GM12874 (cell line): ENCODE results near the gene RIF1.

Experiments used
- CTCF ChIP-seq: IDR thresholded peaks from 2 replicates; pipeline ENCODE4 v1.5.1; 2011; ENCODE audit warnings: low read depth, mild to moderate bottlenecking, control low read depth, low read length, moderate library complexity; ENCODE audit not compliant: insufficient read depth

Gene RIF1

DNA sequence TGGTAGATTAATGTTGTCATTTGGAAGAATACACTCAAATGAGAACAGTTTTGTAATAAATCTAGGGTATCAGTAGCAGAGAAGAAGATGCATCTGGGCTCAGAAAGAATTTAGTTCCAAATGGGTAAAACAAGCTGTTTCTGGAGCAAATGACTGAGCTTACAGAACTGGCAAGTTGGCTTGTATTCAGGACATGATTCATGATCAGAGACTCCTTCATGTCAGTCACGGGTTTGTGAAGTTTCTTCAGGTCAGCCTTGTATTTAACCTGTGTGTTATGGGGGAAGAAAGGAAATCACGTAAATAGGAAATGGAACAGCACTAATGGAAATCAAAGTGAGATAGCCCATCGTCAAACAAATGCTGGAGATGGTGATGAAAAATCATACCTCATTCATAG is 109.1 kb downstream of the RIF1 start:
- no peak for TF ChIP-seq CTCF

- TF ChIP-seq CTCF, result no peak
Measured at GRCh38 chr2:151520976-151521375, 111.3 kb downstream of the RIF1 start.

- TF ChIP-seq CTCF, result no peak
Measured at GRCh38 chr2:151522556-151522955, 112.9 kb downstream of the RIF1 start.

- TF ChIP-seq CTCF, result no peak
Measured at GRCh38 chr2:151523850-151524249, 114.1 kb downstream of the RIF1 start.

- TF ChIP-seq CTCF, result no peak
Measured at GRCh38 chr2:151525821-151526373, 116.2 kb downstream of the RIF1 start.

DNA sequence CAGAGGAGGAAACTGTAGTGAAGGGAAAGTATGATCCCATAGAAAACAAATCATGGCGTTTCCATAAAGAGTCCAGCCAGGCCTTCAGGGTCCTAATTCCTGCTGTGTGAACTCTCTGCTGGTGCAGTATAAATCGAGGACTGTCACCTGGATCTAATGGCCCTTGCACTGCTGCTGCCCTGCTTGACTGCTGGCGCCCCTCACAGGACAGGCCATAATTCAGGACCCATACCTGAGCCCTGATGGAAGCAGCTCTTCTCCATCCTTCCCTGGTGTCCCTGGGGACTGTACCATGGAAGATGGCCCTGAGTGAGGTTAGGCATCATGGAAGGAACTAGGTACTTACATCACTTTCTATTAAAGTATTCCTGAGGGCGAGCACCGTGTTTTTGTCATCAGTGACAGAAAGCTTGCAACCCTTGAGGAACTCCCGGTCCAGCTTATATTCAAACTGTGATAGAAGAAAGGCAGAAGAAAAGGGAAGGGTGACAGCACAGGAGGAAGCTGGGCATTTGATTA is 116.9 kb downstream of the RIF1 start:
- TF ChIP-seq CTCF, result no peak
